Stimulated activated CD4-positive, alpha-beta T cell treated with anti-CD3 and anti-CD28 coated beads, Interleukin-4, amount 100 ng/mL, for 24 hours (primary cell): Measurements from ENCODE around the gene RPRD1B.

Experiments
- DNase-seq: peaks from one replicate; pipeline ENCODE4 v3.0.0-alpha.2; 2020

RPRD1B gene

DNA sequence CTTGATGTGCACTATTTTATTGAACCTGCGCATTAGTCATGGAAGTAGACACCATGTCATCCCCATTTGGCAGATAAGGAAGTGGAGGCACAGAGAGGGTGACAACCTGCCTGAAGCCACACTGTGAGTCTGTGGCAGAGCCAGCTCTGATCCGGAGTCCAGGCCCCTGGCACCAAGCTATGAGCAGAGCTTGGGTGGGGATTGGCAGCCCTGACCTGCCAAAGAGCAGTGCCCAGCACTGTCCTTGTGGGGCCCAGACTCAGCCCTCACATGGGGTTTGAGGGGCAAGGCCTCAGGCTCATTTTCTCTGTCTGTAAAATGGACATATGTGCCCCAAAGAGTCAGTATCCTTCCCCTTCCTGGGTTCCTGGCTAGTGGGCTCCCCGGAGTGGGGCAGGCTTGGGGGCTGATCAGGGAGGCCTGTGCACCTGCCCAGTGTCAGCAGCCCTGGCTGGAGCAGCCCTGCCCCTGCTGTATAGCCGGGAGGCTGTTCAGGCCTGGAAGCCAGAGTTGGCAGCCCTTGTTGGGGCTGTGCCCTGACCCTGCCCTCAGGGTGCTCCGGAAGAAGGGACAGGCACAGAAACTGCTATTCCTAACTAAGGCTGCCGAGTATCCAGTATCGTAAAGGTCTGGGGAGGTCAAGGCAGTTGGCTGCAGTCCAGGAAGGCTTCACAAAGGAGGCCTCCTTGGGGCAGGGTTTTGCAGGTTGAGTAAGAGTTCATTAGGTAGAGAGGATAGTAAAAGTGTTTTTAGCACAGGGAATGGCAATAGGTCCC is 92.8 kb downstream of the RPRD1B start:
- no peak for DNase-seq

DNA sequence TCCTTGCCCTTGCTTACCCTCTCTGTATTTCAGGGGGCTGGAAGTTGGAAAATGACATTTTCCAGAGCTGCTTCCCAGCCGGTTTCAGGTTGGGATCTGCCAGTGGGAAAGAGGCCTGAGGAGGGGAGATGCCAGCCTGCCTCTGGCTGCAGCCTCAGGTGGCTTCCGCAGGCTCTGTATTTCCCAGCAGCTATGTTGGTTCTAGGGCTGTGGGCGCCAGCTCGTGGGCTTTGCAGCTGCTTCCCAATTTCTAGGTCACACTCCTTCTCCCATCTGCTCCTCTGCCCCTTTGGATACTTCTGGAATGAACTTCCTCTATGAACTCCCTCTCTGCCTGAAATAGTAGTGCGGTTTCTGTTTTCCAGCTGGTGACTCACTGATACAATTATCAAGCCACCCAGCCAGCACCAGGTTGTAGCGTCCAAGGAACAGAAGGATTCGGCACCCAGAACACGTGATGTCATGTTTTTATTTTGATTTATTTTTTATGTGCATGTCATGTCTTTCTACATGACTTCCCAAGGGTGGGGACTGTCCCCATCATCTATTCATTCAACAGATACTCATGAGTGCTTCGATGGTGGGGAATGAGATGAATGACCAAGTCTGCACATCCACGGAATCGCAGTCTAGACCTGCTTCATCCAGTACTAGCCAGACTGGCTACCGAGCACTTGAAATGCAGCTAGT is 93.5 kb downstream of the RPRD1B start:
- DNase-seq = no peak

DNA sequence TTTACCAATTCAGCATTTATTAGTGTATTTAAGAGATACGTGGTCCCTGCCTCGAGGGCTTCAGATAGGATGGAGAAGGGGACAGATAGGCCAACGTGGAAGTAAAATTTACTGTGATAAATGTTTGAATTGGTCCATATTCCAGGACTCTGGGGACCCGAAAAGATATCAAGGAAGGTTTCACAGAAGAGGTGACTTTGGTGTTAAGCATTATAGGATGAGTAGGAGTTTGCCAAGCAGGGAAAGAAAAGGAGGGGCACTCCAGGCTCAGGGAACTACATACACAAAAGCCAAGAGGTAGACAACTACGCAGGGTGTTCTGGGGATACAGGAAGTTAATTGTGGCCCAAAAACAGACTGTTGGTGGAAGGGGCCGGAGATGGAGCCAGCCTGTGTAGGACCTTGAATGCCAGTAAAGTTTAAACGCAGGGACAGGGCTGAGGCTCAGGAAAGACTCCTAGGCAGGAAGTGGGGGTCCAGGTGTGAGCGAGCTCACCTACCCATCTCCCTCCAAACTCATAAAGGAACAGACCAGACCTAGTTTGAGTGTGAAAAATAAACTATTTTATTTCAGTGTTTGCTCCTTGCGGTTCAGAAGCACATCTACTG is 94.5 kb downstream of the RPRD1B start:
- DNase-seq = no peak

DNA sequence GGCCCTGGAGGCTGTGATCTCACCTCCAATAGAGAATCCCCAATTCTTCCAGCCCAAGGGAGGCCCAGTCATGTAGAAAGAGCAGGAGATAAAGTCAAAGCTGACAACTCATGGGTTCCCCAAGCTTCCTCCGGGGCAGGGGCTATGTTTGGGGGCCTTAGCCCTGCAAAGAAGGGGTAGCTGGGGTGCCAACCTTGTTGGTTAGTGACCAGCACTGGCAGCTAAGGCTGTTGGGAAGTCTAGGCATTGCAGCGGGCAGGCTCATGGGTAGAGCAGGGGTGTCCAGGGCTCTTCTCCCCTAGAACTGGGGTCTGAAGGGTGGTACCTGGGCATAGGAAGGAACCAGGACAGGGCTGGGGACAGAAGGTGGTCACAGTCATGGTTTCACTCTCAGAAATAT is 95.1 kb downstream of the RPRD1B start:
- no peak for DNase-seq

DNA sequence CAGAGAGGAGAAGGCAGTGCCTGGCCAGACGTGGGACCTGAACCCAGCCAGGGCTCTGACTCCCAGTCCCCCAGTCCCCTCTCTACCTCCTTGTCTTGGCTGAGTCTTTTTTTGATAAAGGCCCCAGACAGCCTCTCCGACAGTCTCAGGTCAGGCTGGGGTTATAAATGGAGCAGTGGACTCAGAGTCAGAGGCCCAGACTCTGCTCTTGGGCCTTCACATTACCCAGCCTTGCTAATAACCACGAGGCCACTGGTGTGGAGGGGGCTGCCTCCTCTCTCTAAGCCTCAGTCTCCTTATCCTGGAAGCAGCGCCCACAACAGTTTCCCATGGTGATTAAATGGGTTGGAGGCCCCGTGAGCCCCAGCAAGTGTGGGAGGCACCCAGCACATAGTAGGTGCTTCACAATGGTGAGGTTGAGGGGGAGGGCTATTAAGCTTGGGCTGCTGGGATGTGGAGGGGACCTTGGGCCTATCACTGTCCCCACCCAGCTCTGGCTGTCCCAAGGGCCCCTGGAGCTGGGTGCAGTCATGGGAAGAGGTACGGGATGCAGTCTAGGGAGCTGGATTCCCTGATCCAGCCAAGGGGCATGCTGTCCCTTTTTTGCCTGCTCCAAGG is 95.8 kb downstream of the RPRD1B start:
- DNase-seq = no peak

DNA sequence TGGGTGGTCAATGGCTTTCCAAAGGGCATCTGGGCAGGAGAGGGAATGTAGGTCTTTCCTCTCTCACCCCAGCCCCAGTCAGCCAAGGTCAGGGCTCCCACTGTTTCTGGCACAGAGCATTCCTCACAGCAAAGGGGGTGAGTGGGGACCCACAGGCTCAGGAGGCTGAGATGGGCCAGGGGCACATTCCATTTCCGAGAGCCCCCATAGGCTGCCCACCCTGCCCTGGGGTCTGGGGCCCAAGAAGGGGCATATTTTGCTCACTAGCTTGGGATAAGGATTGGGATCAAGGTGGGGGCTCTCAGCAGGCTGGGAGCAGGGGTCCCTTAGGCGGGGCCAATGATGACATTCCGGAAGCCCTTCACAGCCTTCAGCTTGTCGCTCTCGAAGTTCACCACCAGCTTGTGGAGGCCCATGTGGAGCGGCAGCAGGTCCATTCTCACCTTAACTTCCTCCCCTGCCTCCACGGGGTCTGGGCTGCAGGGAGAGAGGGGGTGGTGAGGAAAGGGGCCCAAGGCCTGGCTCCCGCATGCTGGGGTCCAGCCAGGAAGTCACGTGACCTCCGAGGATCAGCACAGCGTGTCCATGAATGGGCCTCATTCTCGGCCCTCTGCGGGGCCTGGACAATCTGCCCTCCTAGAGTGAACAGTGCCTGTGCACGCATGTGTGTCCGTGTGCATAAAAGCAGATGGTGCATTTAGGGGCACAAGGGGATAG is 96.5 kb downstream of the RPRD1B start:
- DNase-seq = no peak

DNA sequence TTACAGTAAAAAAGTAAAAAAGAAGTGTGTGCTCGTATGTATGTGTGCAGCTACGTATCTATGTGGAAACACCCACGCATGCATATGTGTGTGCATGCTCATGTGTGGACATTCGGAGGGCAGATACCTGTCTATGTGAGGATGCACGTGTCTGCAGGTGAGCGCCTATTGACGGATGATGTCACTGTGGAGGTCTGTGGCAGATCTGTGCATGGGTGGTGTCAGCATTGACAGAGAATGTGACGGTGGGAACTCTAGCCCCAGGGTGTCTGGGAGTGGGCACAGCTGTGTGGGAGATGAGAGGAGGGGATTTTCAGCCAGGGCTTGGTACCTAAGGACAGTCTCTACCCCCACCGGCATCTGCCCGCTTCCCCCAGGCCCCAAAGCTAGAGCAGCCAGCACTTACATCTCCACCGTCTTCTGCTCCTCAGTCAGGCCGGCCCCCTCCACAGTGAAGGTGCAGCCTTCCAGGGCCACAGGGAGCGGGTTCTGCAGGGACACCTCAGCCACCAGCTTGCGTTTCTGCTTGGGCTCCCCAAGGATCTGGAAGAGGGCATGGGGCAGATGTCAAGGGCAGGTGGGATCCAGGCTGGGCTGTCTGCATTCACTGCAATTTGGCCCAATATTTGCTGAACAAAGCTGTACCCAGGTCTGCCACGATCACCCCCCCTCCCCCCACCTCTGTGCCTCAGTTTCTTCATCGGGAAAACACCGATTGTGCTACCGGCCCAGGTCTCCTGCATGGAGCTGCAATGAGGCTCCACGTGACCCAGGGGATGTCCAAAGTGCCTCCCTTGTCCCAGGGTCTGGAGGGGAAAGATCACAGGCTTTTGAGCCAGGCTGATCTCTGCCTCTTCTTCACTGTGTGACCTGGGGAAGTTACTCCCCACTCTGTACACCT is 97.4 kb downstream of the RPRD1B start:
- DNase-seq = no peak

DNA sequence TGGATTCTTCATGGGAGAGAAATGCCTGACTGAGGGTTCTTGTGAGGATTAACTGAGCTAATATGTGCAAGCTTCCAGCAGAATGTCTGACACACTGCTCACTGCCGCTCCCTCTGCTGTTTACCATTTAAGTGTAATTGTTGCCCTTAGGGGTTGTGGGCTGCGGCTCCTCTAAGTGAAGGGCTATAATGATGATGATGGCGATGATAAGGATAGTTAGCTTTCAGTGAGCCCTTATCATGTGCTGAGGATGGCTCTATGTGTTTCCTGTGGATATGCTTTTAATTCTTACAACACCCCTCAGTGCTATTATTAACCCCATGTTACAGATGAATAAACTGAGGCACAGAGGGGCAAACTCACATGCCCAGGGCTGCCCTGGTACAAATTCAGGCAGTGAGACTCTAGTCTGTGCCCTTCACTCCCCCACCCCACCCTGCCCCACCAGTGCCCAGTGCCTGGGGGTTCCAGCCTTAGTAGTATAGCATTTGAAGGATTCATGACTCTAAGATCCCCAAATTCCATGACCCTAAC is 98.1 kb downstream of the RPRD1B start:
- DNase-seq = no peak

DNA sequence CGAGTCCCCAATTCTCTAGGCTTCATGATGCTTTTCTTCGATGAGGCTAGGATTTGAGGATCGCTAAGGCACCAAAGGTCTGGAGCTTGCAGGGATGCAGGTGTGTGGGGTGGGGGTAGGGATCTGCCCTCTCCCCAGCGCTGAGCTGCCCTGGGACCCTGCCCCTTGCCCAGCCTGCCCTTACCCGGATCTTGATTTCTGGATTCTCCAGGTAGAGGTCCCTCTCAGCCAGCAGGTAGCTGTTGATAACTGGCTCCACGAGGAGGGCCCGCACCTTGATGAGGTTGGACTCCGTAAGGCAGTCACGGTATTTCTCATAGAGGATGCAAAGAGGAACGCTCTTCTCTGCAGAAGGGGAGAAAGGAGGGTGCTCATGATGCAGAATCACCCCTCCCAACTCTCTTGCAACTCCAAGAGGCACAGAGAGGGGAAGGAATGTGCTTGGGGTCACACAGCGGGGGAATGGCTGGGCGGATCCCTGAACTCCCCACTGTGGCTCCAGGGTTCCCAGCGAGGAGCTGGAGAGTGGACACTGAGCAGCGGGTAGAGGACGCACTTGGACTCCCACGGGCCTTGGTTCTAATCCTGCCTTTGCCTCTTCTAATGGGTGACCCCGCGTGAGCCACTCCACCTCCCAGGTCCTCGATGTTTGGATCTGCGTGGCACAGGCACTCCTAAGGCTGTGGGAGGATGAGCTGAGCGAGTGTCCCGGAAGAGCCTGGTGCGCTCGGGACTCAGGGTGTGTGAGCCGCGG is 98.8 kb downstream of the RPRD1B start:
- DNase-seq = no peak

DNA sequence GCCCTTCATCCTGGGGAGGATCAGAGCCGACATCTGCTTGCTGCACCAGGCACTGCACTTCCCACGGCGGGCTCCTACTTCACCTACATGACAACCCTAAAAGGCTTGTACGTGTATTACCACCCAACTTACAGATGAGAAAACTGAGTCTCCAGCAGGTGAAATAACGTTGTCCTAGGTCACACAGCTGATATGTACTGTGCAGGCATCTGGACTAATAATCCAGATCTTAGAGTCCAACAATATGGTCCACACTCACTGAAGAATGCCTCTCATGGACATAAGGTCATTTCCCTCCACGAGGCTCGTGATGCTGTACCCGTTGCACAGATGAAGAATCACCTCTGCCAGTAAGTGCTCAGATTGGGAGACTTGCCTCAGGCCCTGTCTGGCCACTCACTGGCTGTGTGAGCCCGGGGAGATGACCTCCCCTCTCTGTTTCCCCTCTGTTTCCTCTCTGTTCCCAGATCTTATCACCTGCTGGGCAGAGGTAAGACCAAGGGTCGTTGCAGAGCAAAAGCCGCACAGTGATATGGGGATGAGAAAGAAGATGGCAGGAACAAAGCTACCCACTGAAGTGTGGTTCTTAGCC is 99.5 kb downstream of the RPRD1B start:
- no peak for DNase-seq

DNA sequence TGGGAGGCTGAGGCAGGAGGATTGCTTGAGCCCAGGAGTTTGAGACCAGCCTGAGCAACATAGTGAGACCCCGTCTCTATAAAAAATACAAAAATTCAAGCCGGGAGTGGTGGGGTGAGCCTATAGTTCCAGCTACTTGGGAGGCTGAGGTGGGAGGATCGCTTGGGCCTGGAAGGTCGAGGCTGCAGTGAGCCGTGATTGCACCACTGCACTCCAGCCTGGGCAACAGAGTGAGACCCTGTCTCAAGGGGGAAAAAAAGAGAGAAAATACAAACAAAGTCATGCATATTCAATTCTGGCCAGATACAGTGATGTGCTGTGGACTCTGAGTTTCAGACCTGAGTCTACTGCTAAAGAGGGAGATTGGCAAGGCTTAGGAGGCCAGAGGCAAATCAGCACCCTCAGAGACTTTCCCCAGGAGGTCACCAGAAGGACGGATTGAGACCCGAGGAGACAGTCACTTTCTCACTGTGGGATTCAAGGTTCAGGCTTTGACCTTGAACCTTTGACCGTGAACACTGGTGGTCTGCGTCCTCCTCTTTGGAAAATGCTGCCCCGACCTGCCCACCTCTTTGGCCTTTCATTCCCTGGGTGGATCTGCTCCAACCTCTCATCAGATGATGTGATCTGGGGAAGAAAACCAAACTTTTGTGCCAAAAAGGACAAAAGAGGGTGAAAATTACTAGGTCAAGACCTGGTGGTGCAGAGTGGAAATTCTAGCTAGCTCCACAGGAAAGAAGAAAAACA is 100.3 kb downstream of the RPRD1B start:
- no peak for DNase-seq

DNA sequence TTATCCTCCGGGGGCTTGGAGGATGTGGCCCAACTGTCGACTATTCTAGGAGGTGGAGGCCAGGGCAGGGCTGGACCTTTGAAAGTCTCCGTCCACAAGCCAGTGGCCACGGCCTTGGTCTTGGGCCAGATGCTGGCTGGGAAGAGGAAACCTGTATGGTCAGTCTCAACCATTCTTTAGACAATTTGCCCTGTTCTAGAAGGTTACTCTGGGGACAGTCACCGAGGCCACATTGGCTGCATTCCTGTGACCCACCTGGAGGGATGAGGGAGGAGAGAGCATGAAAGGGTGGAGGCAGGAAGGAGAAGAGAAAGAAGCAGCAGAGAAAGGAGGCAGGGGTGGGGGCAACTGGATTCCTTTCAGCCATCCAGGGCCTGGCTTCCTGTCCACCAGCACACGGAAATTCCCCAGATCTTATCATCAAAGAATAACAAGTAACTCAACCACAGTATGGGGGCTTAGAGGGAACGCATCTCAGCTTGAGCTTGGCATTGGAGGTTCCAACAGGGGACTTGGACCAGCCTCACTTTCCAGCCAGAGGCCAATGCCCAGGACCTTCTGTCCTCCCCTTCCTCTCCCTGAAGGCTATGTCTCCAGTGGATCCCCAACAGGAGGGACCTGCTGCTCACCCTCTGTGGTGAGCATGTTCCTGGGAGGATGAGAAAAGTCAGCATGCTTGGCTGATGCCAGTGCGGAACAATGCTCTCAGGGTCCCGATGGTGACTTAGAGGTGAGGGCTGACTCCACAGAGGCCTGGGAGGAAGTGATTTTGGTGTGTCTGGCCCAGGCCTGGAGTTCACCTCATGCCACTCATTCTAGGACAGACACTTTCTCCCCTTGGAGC is 101.1 kb downstream of the RPRD1B start:
- DNase-seq = no peak

DNA sequence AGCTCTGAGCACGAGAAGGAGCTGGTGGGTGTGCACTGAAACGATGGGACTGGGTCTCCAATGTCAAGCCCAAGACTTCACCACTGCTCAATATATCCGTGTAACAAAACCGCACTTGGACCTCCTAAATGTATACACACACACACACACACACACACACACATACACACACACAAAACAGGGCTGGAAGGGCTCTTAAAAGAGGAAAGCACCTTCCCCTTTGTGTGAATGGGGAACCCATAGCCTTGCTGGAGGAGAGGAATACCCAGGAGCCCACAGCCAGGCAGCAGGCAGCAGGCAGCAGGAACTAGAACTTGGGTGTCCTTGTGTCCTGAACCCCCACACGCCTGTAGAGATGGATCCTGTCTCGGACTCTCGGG is 101.7 kb downstream of the RPRD1B start:
- DNase-seq = no peak

DNA sequence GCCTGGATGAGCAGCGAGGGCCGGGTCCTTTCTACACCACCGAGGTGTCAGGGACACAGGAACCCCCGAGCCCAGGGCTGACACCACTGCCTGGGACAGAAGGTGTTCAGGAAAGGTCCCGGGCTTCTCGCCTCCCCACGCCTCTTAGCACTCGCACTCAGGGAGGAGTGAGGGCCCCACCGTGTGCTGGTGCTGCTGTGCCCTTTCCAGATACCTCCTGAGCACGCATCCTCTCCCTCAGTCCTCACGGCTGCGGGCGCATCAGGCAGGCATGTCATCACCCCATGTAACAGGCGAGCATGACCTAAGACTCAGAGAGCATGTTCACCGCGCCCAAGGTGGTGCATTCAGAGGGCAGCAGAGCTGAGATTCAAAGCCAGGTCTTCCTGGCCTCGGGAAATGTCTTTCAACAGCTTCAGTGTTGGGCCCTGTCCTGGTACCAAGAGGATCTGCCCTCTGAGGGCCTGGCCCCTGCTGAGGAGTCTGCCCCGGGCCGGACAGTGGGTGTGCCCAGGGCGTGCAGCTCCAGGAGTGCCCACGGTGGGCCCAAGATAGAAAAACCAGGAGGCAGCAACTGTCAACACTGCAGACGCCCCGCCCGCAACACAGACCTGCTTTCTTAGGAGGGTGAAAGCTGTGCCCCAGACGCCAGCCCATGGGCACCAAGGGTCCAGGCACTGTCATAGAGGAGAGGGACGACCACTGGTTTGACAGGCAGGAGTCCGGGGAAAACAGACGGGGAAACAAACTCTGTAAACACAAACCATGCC is 102.3 kb downstream of the RPRD1B start:
- DNase-seq = no peak

DNA sequence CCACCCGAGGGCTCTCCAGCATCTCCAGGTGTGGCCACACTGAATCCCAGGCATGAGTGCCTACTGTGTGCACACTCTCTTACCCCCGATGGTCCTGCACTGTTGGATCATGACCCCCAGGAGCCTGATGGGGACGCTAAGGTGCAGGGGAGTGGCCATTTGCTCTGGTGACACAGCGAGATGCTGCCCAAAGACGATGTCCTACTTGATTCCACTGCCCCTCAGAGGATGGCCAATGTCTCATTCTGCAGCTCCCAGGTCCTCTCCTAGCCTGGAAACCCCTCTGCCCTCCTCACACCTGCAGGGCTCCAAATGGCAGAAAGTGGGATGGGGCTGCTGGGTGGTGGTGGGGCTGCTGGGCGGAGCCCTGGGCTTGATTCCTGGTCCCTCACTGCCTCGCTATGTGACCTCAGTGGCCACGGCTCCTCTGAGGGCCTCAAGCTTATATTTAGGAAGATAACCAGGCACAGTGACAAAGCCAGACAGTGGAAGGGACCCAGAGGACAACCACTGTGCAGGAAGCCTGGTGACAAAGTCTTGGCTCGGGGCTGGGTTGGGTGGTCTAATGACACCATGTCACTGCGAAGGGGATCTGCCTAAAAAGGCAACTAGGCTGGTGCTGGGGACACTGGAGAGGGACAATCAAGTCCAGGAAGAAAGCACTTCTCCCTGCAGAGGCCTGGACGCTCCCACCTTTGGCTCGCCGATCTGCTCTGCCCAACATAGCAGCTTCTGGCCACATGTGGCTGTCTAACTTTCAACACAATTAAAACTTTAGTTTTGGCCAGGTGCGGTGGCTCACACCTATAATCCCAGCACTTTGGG is 103.1 kb downstream of the RPRD1B start:
- no peak for DNase-seq

DNA sequence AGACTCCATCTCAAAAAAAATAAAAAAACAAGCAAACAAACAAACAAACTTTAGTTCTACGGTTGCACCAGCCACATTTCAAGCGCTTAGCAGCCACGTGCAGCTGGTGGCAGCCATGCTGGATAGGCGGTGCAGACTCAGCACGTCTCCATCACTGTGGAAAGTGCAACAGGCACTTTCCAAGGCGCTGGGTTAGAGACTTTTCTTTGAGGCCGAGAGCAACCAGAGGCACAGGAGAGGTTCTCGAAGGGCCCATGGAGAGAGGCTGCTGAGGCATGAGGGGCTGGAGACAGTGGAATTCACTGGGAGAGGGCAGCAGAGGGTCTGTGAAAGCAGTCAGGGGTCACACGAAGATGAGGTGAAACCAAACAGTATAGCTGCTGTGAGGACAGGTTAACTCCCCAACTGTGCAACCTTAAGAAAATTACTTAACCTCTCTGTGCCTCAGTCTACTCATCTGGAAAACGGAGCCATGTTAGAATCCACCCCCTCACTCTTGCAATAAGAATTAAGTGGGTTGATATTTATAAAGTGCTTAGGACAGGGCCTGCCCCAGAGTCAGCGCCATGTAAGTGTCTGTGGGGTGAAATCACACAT is 104.0 kb downstream of the RPRD1B start:
- no peak for DNase-seq
